ENCODE results near the gene ETV7.

GRCh38 chr6:36355819-36356218, 31.6 kb downstream of the ETV7 start:
- TF ChIP-seq, protein P1, sequence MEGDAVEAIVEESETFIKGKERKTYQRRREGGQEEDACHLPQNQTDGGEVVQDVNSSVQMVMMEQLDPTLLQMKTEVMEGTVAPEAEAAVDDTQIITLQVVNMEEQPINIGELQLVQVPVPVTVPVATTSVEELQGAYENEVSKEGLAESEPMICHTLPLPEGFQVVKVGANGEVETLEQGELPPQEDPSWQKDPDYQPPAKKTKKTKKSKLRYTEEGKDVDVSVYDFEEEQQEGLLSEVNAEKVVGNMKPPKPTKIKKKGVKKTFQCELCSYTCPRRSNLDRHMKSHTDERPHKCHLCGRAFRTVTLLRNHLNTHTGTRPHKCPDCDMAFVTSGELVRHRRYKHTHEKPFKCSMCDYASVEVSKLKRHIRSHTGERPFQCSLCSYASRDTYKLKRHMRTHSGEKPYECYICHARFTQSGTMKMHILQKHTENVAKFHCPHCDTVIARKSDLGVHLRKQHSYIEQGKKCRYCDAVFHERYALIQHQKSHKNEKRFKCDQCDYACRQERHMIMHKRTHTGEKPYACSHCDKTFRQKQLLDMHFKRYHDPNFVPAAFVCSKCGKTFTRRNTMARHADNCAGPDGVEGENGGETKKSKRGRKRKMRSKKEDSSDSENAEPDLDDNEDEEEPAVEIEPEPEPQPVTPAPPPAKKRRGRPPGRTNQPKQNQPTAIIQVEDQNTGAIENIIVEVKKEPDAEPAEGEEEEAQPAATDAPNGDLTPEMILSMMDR (conservative IDR thresholded peaks at IDR 0.05; ENCODE audit: low read depth in 2 of 2): no peak
- TF ChIP-seq REST (IDR thresholded peaks at IDR 0.05; ENCODE audit: unreplicated experiment) (no peak), POLR2AphosphoS5 (IDR thresholded peaks at IDR 0.05; ENCODE audit: low read depth) (no peak), EZH2phosphoT487 (IDR thresholded peaks at IDR 0.05; ENCODE audit: unreplicated experiment) (no peak), JUNB (IDR thresholded peaks at IDR 0.05; ENCODE audit: unreplicated experiment) (no peak), STAT1 (IDR thresholded peaks at IDR 0.05; ENCODE audit: unreplicated experiment) (no peak), CREB1 (CRISPR knock-in tag; IDR thresholded peaks at IDR 0.05; ENCODE audit: low read depth) (no peak), EZH2 (IDR thresholded peaks at IDR 0.05; ENCODE audit: low read depth, unreplicated experiment) (no peak), NANOG (IDR thresholded peaks at IDR 0.05; ENCODE audit: borderline replicate concordance) (no peak), ETS1 (IDR thresholded peaks at IDR 0.05) (no peak)
